Activated CD4-positive, alpha-beta T cell treated with anti-CD3 and anti-CD28 coated beads for 1 hour (primary cell): ENCODE data around the gene STEAP3.
"Not testable (repeated sequence)": the region's sequence is repeated elsewhere in the genome, so short reads cannot be mapped to it uniquely, and the experiment has no call there.

Experiments used
- DNase-seq: peaks from one replicate; pipeline ENCODE4 v3.0.0-alpha.2; 2020

The STEAP3 gene

DNA sequence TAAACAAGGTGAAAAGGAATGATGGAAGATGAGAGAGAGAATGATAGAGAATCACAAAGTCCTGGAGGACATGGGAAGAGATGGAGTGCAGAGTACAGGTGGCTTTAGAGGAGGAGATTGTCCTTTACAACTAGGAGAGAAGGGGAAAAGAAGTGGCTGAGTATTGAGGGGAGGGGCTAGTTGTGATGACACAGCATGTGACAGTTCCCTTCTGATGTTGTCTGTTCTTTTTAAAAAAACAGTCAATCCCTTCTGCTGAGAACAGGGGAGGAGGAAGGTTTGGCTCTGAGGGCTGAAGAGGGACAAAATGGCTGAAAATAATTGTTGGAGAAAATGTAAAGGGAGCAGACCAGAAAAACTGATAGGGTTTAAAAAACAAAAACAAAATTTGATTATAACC is 44.0 kb downstream of the STEAP3 start:
- DNase-seq: no peak

DNA sequence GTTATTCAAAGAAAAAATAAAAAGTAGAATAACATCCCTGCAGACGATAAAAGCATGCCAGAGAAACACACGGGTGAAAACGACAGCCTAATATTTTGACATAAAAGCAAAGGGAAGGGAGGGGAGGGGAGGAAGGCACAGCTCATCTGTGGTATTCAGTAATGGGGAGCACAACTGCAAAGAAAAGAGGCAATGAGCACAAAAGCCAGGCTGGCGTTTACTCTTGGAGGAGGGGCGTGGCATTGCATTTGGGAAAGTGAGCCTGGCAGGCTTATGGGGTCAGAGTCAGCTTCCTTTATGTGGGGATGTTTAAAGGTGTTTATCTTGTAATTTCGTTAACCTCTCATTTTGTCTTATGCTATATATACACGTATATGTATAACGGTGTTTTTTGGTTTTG is 53.2 kb downstream of the STEAP3 start:
- no peak for DNase-seq

- not testable (repeated sequence) for DNase-seq
Measured at GRCh38 chr2:119278385-119278784, 54.8 kb downstream of the STEAP3 start.

DNA sequence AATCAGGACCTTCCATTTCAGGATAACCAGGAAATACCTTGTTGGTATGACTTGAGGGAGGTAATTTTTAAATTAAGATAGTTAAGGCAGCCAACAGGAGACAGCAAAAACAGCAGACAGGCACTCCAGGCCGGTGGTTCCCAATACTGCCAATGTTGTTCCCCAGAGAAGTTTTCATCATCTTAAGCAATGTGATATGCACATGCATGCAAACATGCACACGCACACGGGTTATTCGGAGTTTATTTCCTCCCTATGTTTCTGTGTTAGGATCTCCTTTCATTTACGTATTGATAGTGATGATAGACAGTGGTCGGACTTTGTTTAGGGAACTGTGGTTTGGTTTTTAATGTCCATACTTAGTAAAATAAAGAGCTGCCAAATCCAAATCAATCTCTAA is 55.3 kb downstream of the STEAP3 start:
- no peak for DNase-seq

GRCh38 chr2:119279666-119280065 is 56.0 kb downstream of the STEAP3 start:
- no peak for DNase-seq

- no peak for DNase-seq
Measured at GRCh38 chr2:119280680-119281079, 57.0 kb downstream of the STEAP3 start.

DNA sequence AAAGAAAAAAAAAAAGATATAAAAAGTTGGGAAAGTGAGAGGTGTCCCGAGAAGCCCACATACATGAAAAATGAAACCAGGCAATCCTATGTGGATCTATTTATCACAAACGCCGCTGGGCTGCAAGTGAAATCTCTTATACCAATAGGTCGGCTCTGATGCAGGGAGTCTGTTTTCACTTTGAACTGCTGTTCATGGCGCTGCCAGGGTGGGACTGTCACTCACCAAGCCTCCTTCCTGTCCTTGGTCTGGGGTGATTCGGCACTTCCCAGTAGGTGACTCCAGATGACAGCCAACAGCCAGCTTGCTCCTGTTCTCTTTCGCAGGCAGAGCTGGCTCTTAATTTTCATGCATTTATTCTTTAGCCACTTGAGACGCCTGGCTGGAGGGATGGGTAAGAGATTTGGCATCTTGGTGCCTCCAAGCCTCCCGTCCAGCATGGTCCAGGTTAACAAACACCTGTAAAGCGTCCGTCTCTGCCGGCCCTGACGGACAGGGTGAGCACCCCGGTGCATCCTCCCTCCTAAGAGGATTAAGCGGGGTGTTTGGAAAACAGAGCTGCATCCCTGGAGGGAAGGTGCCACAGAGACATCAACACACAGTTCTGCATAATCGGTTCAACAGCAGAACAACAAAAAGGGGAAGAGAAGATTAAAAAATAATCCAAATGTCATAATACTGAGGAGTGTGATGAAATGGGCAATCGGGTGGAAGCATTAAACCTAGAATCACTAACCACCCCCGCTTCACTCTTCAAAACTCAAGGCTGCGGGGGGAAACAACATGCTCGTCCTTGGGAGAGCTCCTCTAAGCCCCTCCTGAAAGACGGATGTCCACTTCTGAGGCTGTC is 58.7 kb downstream of the STEAP3 start:
- no peak for DNase-seq

- no peak for DNase-seq
Measured at GRCh38 chr2:119282996-119283511, 59.4 kb downstream of the STEAP3 start.

- no peak for DNase-seq
Measured at GRCh38 chr2:119283873-119284331, 60.3 kb downstream of the STEAP3 start.

- no peak for DNase-seq
Measured at GRCh38 chr2:119286661-119287060, 63.0 kb downstream of the STEAP3 start.

DNA sequence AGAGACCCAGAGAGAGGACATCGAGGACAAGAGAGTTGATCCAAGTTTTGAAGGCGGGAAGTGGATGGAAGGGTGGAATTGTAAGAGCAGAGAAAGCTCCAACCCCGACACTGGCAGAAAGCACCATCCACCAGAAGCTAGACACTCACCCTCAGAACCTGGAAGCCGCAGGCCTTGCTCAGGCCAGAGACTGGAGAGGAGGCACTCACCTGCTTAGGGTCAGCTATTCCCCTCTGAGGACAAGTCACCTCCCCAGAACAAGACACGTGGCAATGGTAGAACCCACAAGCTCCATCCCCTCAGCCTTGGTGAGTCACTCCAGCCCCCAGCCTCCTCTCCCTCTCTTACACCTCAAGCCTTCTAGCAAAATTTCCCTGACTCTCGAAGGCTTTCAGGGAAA is 64.9 kb downstream of the STEAP3 start:
- no peak for DNase-seq

GRCh38 chr2:119289093-119289492 is 65.5 kb downstream of the STEAP3 start:
- DNase-seq: no peak

GRCh38 chr2:119289642-119290041 is 66.0 kb downstream of the STEAP3 start:
- no peak for DNase-seq

GRCh38 chr2:119290859-119291587 is 67.4 kb downstream of the STEAP3 start:
- peak; percentile 40 for DNase-seq

DNA sequence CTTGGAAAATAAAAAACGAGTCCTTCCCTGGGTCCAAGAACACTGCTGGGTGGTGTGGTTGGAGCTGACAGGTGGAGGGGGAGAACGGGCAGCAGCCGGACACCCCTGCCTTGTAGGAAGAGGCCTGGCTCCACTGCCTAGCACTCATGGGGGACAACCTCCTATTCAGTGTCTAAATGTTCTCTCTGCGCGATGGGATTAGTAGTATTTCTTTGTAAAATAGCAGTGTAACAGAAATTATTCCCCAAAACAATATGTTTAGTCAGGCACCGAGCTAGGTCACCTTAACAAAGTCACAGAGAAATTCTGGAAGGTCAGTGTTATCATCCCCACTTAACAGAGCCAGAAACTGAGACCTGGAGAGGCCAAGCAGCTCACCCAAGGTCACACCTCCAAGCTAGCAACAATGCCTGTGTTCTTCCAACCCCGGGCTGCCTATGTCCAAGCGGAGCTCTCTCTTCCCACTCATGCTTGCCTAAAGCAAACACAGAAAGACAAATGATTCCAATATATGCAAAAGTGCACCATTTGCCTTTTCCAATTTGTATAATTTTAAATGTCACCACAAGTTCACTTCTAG is 68.0 kb downstream of the STEAP3 start:
- DNase-seq: no peak

GRCh38 chr2:119292226-119292625 is 68.6 kb downstream of the STEAP3 start:
- DNase-seq: no peak

DNA sequence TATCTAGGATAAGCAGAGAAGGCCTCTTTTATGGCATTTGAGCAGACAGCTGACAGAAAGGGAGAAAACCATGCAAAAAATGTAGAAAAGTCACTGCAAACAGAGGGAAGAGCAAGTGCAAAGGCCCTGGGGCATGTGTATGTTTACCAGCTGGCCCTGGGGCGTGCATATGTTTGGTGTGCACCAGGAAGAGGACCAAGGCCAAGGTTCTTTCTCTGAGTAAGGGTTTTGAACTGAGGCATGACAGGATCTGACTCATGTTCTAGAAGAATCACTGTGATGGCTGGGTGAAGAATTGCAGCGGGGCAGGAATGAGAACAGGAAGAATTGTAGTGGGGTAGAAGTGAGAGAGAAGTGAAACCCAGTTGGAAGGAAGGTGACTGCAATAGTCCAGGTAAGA is 69.6 kb downstream of the STEAP3 start:
- DNase-seq: no peak

DNA sequence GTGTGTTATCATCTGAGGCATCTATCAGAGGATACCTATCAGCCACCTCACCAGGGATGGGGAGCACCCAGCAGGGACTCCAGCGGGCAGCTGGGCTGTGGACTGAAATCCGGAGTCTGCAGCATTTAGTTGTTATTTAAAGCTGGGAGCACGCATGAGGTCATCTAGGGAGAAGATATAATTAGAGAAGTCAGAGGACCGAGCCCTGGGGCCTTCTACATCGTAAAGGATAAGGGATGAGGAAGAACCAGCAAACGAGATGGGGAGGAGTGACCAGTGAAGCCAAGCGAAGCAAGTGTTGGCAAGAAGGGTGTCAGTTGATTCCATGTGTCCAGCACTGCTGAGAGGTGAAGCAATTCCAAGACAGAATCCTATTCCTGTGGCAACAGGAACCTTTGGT is 70.3 kb downstream of the STEAP3 start:
- DNase-seq: no peak

DNA sequence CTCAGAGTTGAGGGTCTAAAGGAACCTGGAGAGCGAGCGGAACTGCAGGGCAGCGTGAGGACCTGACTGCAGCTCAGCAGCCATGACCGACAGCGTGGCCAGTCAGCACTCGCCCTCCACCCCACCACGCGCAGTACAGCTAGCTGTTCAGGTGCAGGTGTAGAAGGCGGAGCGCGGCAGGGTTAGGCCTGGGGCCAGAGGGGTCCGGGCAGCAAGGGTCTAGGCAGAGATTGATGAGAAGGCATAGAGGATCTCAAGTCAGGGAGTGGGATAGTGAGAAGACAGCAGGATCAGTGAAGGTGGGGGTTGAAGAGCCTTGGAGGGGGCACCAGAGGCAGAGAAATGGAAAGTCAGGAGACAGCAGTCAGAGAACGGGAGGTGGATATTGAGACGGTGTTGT is 71.0 kb downstream of the STEAP3 start:
- no peak for DNase-seq

- no peak for DNase-seq
Measured at GRCh38 chr2:119295688-119296375, 72.2 kb downstream of the STEAP3 start.

- no peak for DNase-seq
Measured at GRCh38 chr2:119301413-119301812, 77.8 kb downstream of the STEAP3 start.

- no peak for DNase-seq
Measured at GRCh38 chr2:119304847-119305246, 81.2 kb downstream of the STEAP3 start.
